ENCODE data around the gene NBEA.

DNA sequence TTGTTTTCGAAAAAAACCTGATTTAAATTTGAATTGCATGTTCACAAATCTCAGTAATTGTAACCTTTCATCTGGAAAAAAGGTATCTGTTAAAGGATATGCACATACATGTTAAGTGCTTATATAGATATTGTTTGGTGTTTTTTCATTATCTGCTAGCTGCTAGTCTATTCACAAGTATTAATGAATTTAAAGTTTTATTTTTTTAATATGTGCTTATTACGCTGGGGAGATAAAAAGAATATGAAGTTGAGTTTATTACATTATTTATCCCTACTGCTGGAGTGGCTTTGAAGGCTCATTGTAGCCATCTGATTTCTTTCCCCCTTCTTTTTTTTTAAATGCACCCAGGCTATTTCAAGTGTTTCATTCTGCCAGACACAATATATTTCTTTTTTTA lies 538.3 kb downstream of the NBEA start:
- TF ChIP-seq, protein P1, sequence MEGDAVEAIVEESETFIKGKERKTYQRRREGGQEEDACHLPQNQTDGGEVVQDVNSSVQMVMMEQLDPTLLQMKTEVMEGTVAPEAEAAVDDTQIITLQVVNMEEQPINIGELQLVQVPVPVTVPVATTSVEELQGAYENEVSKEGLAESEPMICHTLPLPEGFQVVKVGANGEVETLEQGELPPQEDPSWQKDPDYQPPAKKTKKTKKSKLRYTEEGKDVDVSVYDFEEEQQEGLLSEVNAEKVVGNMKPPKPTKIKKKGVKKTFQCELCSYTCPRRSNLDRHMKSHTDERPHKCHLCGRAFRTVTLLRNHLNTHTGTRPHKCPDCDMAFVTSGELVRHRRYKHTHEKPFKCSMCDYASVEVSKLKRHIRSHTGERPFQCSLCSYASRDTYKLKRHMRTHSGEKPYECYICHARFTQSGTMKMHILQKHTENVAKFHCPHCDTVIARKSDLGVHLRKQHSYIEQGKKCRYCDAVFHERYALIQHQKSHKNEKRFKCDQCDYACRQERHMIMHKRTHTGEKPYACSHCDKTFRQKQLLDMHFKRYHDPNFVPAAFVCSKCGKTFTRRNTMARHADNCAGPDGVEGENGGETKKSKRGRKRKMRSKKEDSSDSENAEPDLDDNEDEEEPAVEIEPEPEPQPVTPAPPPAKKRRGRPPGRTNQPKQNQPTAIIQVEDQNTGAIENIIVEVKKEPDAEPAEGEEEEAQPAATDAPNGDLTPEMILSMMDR (IDR thresholded peaks at IDR 0.05; ENCODE audit: insufficient read depth, low read length), result no peak
- TF ChIP-seq POLR2AphosphoS5 (IDR thresholded peaks at IDR 0.05; ENCODE audit: low read depth), result no peak
- no peak for TF ChIP-seq GABPA (IDR thresholded peaks at IDR 0.05; ENCODE audit: low read depth)
- no peak for TF ChIP-seq REST (IDR thresholded peaks at IDR 0.05; ENCODE audit: insufficient replicate concordance, low read depth)
